Measurements from ENCODE around the gene POR. TPM values are rescaled to one million over a fixed set of nuclear protein-coding genes. Genes with fewer than 3 reads are reported as not detected.
"Not testable (repeated sequence)": the region's sequence is repeated elsewhere in the genome, so short reads cannot be mapped to it uniquely, and the experiment has no call there.

POR gene
- total RNA-seq, 1 experiment from 2014 or later, result 168 TPM

DNA sequence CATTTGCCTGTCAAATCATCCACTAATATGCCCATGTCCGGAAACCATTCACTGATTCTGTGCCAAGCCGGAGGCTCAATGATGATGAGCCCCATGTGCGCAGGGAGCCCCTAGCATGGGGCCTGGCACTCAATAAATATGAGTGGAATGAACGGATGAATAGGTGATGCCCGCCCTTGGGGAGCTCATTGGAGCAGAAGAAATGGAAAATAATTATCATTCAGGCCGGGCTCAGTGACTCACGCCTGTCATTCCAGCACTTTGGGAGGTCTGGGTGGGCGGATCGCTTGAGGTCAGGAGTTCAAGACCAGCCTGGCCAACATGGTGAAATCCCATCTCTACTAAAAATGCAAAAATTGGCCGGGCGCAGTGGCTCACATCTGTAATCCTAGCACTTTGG is 25.1 kb upstream of the POR start:
- TF ChIP-seq, protein P1, sequence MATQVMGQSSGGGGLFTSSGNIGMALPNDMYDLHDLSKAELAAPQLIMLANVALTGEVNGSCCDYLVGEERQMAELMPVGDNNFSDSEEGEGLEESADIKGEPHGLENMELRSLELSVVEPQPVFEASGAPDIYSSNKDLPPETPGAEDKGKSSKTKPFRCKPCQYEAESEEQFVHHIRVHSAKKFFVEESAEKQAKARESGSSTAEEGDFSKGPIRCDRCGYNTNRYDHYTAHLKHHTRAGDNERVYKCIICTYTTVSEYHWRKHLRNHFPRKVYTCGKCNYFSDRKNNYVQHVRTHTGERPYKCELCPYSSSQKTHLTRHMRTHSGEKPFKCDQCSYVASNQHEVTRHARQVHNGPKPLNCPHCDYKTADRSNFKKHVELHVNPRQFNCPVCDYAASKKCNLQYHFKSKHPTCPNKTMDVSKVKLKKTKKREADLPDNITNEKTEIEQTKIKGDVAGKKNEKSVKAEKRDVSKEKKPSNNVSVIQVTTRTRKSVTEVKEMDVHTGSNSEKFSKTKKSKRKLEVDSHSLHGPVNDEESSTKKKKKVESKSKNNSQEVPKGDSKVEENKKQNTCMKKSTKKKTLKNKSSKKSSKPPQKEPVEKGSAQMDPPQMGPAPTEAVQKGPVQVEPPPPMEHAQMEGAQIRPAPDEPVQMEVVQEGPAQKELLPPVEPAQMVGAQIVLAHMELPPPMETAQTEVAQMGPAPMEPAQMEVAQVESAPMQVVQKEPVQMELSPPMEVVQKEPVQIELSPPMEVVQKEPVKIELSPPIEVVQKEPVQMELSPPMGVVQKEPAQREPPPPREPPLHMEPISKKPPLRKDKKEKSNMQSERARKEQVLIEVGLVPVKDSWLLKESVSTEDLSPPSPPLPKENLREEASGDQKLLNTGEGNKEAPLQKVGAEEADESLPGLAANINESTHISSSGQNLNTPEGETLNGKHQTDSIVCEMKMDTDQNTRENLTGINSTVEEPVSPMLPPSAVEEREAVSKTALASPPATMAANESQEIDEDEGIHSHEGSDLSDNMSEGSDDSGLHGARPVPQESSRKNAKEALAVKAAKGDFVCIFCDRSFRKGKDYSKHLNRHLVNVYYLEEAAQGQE (IDR thresholded peaks at IDR 0.05; ENCODE audit: insufficient read depth in 1 of 2, low read depth in 2 of 2, low read length in 1 of 2), result no peak
- TF ChIP-seq TCF7L2 (IDR thresholded peaks at IDR 0.05; ENCODE audit: low read depth, low read length) (no peak), POLR2AphosphoS5 (IDR thresholded peaks at IDR 0.05; ENCODE audit: low read depth, low read length) (no peak), SIN3A (IDR thresholded peaks at IDR 0.05; ENCODE audit: borderline replicate concordance, insufficient read depth, low read depth, low read length) (no peak)
- TF ChIP-seq, protein P2, sequence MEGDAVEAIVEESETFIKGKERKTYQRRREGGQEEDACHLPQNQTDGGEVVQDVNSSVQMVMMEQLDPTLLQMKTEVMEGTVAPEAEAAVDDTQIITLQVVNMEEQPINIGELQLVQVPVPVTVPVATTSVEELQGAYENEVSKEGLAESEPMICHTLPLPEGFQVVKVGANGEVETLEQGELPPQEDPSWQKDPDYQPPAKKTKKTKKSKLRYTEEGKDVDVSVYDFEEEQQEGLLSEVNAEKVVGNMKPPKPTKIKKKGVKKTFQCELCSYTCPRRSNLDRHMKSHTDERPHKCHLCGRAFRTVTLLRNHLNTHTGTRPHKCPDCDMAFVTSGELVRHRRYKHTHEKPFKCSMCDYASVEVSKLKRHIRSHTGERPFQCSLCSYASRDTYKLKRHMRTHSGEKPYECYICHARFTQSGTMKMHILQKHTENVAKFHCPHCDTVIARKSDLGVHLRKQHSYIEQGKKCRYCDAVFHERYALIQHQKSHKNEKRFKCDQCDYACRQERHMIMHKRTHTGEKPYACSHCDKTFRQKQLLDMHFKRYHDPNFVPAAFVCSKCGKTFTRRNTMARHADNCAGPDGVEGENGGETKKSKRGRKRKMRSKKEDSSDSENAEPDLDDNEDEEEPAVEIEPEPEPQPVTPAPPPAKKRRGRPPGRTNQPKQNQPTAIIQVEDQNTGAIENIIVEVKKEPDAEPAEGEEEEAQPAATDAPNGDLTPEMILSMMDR (IDR thresholded peaks at IDR 0.05), result no peak
- H3K4me3 ChIP-seq (ENCODE audit: low read depth in 2 of 2, low read length in 2 of 2), result no peak overlapping the region
- no TSS peak for BruUV-seq (replicated peaks)
- in situ Hi-C loops (cut with HindIII; ENCODE audit: low pct_unique_long_range_greater_than_20kb, low sequenced_read_pairs), result no loop called here
- no peaks in the 10 kb centered on the region for H3K4me1 ChIP-seq (ENCODE audit: control insufficient read depth, insufficient read depth, low read length)
- H3K36me3 ChIP-seq (ENCODE audit: control insufficient read depth, insufficient read depth, low read length), result peaks cover 2% of the 10 kb centered on the region; the same call in 1 of the 2 replicates
- CTCF ChIA-PET, result interaction anchor here (0.5 kb wide), 1 partner anchor 86 kb away, joined by 9 read pairs; no protein-coding TSS in a partner anchor
- POLR2A ChIA-PET, result interaction anchor here (0.7 kb wide), 1 partner anchor 148 kb away, joined by 3 read pairs; no protein-coding TSS in a partner anchor
- DNase-seq (ENCODE audit: low read depth, low spot score) (no peak), ATAC-seq (no peak)
- intact Hi-C loops (cut with micrococcal nuclease; ENCODE audit: unreplicated experiment), result no loop called here
- H3K27me3 ChIP-seq (ENCODE audit: control insufficient read depth, insufficient read depth, low read length), result no peaks in the 10 kb centered on the region
- no peak overlapping the region for H3K27ac ChIP-seq (ENCODE audit: low read length)
- H3K9me3 ChIP-seq (ENCODE audit: control insufficient read depth, insufficient read depth, low read depth, low read length), result no peaks in the 10 kb centered on the region

DNA sequence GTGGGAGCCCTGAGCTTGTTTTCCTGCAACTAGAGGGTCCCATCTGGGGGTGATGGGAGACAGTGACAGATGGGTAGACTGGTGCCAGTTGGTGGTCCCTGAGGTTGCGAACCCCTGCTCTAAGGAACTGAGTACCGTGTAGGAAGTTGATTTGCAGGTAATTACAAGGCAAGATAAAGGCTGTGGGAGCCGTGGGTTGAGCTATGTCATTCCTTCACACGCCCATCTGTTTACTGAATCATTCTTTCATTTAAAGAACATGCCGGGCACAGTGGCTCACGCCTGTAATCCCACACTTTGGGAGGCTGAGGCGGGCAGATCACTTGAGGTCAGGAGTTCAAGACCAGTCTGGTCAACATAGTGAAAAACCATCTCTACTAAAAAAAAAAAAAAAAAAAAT is 23.7 kb upstream of the POR start:
- H3K36me3 ChIP-seq (ENCODE audit: control insufficient read depth, insufficient read depth, low read length); ATAC-seq; H3K27me3 ChIP-seq (ENCODE audit: control insufficient read depth, insufficient read depth, low read length); H3K27ac ChIP-seq (ENCODE audit: low read length); H3K9me3 ChIP-seq (ENCODE audit: control insufficient read depth, insufficient read depth, low read depth, low read length); H3K4me1 ChIP-seq (ENCODE audit: control insufficient read depth, insufficient read depth, low read length); DNase-seq (ENCODE audit: low read depth, low spot score); in situ Hi-C loops (cut with HindIII; ENCODE audit: low pct_unique_long_range_greater_than_20kb, low sequenced_read_pairs); BruUV-seq (replicated peaks); intact Hi-C loops (cut with micrococcal nuclease; ENCODE audit: unreplicated experiment); H3K4me3 ChIP-seq (ENCODE audit: low read depth in 2 of 2, low read length in 2 of 2): not testable (repeated sequence)
- CTCF ChIA-PET, result interaction anchor here (0.8 kb wide), 2 partner anchors 15 to 22 kb away, joined by 3 read pairs; no protein-coding TSS in a partner anchor
- POLR2A ChIA-PET, result interaction anchor here (0.6 kb wide), 1 partner anchor 163 kb away, joined by 3 read pairs; no protein-coding TSS in a partner anchor

DNA sequence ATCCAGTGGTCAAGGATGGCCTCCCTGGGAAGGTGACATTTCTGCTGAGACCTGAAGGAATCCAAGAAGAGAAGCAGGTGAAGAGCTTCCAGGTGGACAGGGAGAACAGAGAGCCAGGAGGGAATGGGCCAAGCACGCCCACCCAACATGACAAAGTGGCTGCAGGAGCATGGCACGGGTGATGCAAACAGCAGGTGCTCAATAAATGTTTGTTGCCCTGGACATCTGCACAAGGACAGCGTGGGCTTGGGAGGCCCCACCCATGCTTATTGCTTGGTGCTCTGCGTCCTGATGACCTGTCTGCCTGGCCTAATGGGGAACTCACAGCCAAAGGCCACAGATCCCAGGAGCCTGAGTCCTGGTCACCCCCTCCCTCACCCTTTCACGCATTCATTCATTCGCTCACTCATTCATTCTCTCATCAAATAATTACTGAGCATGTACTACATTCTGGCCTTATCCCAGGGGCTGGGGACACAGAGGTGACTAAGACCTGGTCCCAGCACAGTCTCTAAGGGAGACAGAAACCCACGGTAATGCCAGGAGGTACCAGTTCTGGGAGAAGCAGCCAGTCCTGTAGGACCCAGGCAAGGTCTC is 23.0 kb upstream of the POR start:
- Histone ChIP-seq H3K4me3 (ENCODE audit: low read depth in 2 of 2, low read length in 2 of 2) (no peak overlapping the region), H3K9me3 (ENCODE audit: control insufficient read depth, insufficient read depth, low read depth, low read length) (no peaks in the 10 kb centered on the region), H3K4me1 (ENCODE audit: control insufficient read depth, insufficient read depth, low read length) (no peaks in the 10 kb centered on the region), H3K27ac (ENCODE audit: low read length) (no peak overlapping the region), H3K36me3 (ENCODE audit: control insufficient read depth, insufficient read depth, low read length) (peaks cover under 1% of the 10 kb centered on the region; the same call in 1 of the 2 replicates), H3K27me3 (ENCODE audit: control insufficient read depth, insufficient read depth, low read length) (no peaks in the 10 kb centered on the region)
- no peak for DNase-seq (ENCODE audit: low read depth, low spot score)
- no TSS peak for BruUV-seq (replicated peaks)
- TF ChIP-seq, protein P2 (IDR thresholded peaks at IDR 0.05), result no peak
- TF ChIP-seq SIN3A (IDR thresholded peaks at IDR 0.05; ENCODE audit: borderline replicate concordance, insufficient read depth, low read depth, low read length) (no peak), POLR2AphosphoS5 (IDR thresholded peaks at IDR 0.05; ENCODE audit: low read depth, low read length) (no peak), TCF7L2 (IDR thresholded peaks at IDR 0.05; ENCODE audit: low read depth, low read length) (no peak)
- TF ChIP-seq, protein P1 (IDR thresholded peaks at IDR 0.05; ENCODE audit: insufficient read depth in 1 of 2, low read depth in 2 of 2, low read length in 1 of 2), result no peak
- ATAC-seq, result no peak
- intact Hi-C loops (cut with micrococcal nuclease; ENCODE audit: unreplicated experiment) (no loop called here), in situ Hi-C loops (cut with HindIII; ENCODE audit: low pct_unique_long_range_greater_than_20kb, low sequenced_read_pairs) (no loop called here)
- ChIA-PET CTCF (interaction anchor here (0.8 kb wide), 1 partner anchor 23 kb away, joined by 3 read pairs; no protein-coding TSS in a partner anchor), POLR2A (interaction anchor here (0.6 kb wide), 1 partner anchor 162 kb away, joined by 3 read pairs; no protein-coding TSS in a partner anchor)

Measured in Panc1 (cell line).